ENCODE results near the gene ALG5. TPM values are rescaled to one million over a fixed set of nuclear protein-coding genes. Genes with fewer than 3 reads are reported as not detected.

ALG5 gene
- total RNA-seq, 4 donors from 2014 or later, result 3.8 to 33.8 (median 14.1) TPM

DNA sequence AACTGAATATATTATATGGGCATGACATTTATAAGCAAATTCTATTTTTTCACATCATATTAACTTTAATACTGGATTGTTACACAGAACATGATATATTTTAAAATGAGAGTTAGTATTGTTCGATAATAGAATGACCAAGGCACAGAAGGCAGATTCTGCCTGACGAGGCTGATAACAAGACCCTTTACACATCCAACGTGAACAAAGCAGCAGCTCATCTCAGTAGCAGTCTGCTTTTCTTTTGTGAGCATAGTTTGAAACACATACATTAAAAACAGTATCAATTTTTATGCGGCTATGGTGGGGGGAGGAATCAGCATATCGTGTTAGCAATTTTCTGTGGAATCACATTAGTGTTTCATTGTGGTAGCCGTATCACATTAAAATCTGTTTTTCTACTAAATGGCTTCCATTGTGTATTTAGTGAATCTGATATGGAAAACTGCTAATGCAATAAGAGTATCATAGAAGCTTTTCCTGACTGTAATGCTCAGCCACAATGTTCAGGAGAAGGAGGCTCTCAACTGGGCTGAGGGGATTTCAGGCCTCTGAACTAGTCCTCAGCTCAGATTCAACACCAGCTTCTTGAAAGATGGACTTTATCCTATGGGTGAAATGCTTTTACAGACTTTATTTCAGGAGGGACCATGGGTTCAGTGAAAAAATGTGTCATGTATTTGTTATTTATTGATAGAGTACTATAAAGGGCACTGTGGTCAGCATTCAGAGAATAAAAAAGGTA, 83.1 kb downstream of the ALG5 start:
- peaks cover 5 to 39% (median 23%) of the 10 kb centered on the region in 4 donors for H3K4me1 ChIP-seq
- in situ Hi-C loops (cut with MboI; ENCODE audit: low pct_ligation_motif_present in 1 of 4, low pct_unique_long_range_greater_than_20kb in 1 of 4, low sequenced_read_pairs in 3 of 4) (no loop called here), intact Hi-C loops (cut with DNase I; ENCODE audit: low total_unique reads) (no loop called here)
- H3K27ac ChIP-seq, result peak overlapping the region in 1 of 4 donors; percentile 86
- H3K36me3 ChIP-seq, result no peaks in the 10 kb centered on the region
- 91 to 96% methylated on average over 6 of the region's 6 CpGs for whole genome bisulfite sequencing, 2 donors (ENCODE audit: low coverage in 1 of 2)
- TF ChIP-seq POLR2AphosphoS5 (IDR thresholded peaks at IDR 0.05) (no peak), POLR2A (IDR thresholded peaks at IDR 0.05) (no peak), EP300 (IDR thresholded peaks at IDR 0.05; ENCODE audit: low read depth) (no peak)
- TF ChIP-seq, protein P1, sequence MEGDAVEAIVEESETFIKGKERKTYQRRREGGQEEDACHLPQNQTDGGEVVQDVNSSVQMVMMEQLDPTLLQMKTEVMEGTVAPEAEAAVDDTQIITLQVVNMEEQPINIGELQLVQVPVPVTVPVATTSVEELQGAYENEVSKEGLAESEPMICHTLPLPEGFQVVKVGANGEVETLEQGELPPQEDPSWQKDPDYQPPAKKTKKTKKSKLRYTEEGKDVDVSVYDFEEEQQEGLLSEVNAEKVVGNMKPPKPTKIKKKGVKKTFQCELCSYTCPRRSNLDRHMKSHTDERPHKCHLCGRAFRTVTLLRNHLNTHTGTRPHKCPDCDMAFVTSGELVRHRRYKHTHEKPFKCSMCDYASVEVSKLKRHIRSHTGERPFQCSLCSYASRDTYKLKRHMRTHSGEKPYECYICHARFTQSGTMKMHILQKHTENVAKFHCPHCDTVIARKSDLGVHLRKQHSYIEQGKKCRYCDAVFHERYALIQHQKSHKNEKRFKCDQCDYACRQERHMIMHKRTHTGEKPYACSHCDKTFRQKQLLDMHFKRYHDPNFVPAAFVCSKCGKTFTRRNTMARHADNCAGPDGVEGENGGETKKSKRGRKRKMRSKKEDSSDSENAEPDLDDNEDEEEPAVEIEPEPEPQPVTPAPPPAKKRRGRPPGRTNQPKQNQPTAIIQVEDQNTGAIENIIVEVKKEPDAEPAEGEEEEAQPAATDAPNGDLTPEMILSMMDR (IDR thresholded peaks at IDR 0.05), result no peak
- no peak for DNase-seq
- H3K27me3 ChIP-seq, result peaks cover 5% of the 10 kb centered on the region
- no peak overlapping the region for H3K4me3 ChIP-seq
- H3K9me3 ChIP-seq, result no peaks in the 10 kb centered on the region

DNA sequence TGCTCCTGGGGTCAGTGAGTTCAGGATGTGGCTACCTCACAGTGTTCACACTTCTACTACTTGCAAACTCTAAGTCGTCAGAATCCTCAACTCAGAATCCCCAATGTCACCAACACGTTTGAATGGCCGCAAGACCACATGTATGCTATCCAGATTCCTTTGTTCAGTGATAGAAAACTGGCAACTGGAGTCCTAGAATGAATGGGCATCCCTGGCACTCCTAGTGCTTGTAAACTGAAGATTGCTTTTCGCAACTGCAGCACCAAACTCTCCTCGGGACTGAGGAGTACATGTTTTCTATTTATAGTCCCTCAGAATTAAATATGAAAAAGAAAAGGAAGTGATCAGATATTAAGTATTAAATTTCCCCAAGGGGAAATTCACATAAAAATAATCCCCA, 84.0 kb downstream of the ALG5 start:
- peaks cover 4 to 31% (median 15%) of the 10 kb centered on the region in 4 donors for H3K4me1 ChIP-seq
- H3K27ac ChIP-seq, result no peak overlapping the region
- peaks cover 5% of the 10 kb centered on the region for H3K27me3 ChIP-seq
- in situ Hi-C loops (cut with MboI; ENCODE audit: low pct_ligation_motif_present in 1 of 4, low pct_unique_long_range_greater_than_20kb in 1 of 4, low sequenced_read_pairs in 3 of 4), result no loop called here
- intact Hi-C loops (cut with DNase I; ENCODE audit: low total_unique reads), result no loop called here
- TF ChIP-seq POLR2A (IDR thresholded peaks at IDR 0.05) (no peak), EP300 (IDR thresholded peaks at IDR 0.05; ENCODE audit: low read depth) (no peak), POLR2AphosphoS5 (IDR thresholded peaks at IDR 0.05) (no peak)
- TF ChIP-seq, protein P1 (IDR thresholded peaks at IDR 0.05), result no peak
- WGBS, 2 donors (ENCODE audit: low coverage in 1 of 2), result 54 to 63% methylated on average over 5 of the region's 5 CpGs
- H3K36me3 ChIP-seq, result no peaks in the 10 kb centered on the region
- no peak for DNase-seq
- H3K9me3 ChIP-seq, result no peaks in the 10 kb centered on the region
- no peak overlapping the region for H3K4me3 ChIP-seq

DNA sequence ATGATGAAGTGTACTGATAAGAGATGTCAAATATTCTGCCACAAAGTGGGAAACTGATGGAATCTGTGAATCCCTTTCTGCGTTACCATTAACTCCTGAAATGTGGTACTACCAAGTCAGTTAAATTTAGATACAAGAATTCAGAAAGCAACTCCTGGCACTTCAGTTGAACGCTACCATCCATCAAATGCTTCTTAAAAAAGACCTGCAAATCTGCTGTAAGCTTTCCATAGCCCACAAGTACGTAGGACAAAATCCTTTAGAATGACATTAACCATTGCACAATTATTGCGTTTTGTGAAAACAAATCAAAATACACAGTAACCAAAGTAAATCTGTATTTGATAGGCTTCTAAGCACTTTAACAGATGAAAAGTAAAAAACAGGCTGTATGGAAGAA, 84.5 kb downstream of the ALG5 start:
- H3K36me3 ChIP-seq, result no peaks in the 10 kb centered on the region
- H3K27me3 ChIP-seq, result peaks cover 5% of the 10 kb centered on the region
- peaks cover 4 to 31% (median 15%) of the 10 kb centered on the region in 4 donors for H3K4me1 ChIP-seq
- H3K27ac ChIP-seq, result no peak overlapping the region
- no peak overlapping the region for H3K4me3 ChIP-seq
- 84 to 88% methylated on average over 4 of the region's 4 CpGs for WGBS, 2 donors (ENCODE audit: low coverage in 1 of 2)
- DNase-seq, result no peak
- intact Hi-C loops (cut with DNase I; ENCODE audit: low total_unique reads) (no loop called here), in situ Hi-C loops (cut with MboI; ENCODE audit: low pct_ligation_motif_present in 1 of 4, low pct_unique_long_range_greater_than_20kb in 1 of 4, low sequenced_read_pairs in 3 of 4) (no loop called here)
- no peaks in the 10 kb centered on the region for H3K9me3 ChIP-seq
- TF ChIP-seq, protein P1 (IDR thresholded peaks at IDR 0.05), result no peak
- TF ChIP-seq POLR2A (IDR thresholded peaks at IDR 0.05), result no peak
- no peak for TF ChIP-seq POLR2AphosphoS5 (IDR thresholded peaks at IDR 0.05)
- TF ChIP-seq EP300 (IDR thresholded peaks at IDR 0.05; ENCODE audit: low read depth), result no peak

DNA sequence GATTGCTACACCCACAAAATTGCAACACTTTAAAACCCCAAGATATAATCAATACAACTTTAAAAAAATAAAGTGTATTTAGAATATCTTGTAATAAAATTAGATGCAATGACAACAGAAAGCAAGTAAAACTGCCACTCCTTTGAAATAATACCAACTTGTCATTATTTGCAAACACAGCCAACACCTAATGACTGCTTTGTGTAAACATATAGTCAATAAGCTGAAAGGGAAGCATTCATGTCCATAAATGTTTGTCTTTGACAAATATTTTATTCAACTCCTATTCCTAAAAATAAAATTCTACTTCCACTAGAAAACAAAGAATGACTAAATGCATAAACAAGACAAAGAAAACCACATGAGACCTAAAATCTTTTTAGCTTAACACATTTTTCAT, 85.7 kb downstream of the ALG5 start:
- H3K27me3 ChIP-seq, result no peaks in the 10 kb centered on the region
- no peak overlapping the region for H3K27ac ChIP-seq
- peaks cover 4 to 24% (median 9%) of the 10 kb centered on the region in 4 donors for H3K4me1 ChIP-seq
- no peak for DNase-seq
- no peaks in the 10 kb centered on the region for H3K36me3 ChIP-seq
- intact Hi-C loops (cut with DNase I; ENCODE audit: low total_unique reads), result no loop called here
- no peaks in the 10 kb centered on the region for H3K9me3 ChIP-seq
- TF ChIP-seq, protein P1 (IDR thresholded peaks at IDR 0.05), result no peak
- TF ChIP-seq POLR2A (IDR thresholded peaks at IDR 0.05) (no peak), EP300 (IDR thresholded peaks at IDR 0.05; ENCODE audit: low read depth) (no peak), POLR2AphosphoS5 (IDR thresholded peaks at IDR 0.05) (no peak)
- in situ Hi-C loops (cut with MboI; ENCODE audit: low pct_ligation_motif_present in 1 of 4, low pct_unique_long_range_greater_than_20kb in 1 of 4, low sequenced_read_pairs in 3 of 4), result no loop called here
- H3K4me3 ChIP-seq, result no peak overlapping the region

Measured in transverse colon (tissue), 4 donors.